ENCODE data around the gene EFHC1.

- TF ChIP-seq CTCF (IDR thresholded peaks at IDR 0.05) (no peak), POLR2A (IDR thresholded peaks at IDR 0.05) (no peak)
Measured at GRCh38 chr6:52392944-52393343, 27.2 kb upstream of the EFHC1 start.
